Transverse colon (tissue), 4 donors: Measurements from ENCODE around the gene C11orf68.

ENCODE experiments used
- CTCF ChIP-seq, 5 experiments: fragments of 200-600 bp in 3 of 5; fragments of 450-650 bp in 2 of 5; sonication (generic) in 3 of 5; IDR thresholded peaks; 1 replicate in 2 of 5; 2 replicates in 3 of 5; pipeline ENCODE4 v1.5.1; 2016 to 2017; ENCODE audit warnings: antibody characterized with exemption in 5 of 5, inconsistent platforms in 3 of 5, mild to moderate bottlenecking in 2 of 5, moderate library complexity in 1 of 5
- POLR2AphosphoS5 ChIP-seq, 3 donors: sonication (generic); formaldehyde crosslinking; IDR thresholded peaks; one replicate each; pipeline ENCODE4 v1.6.1; 2016; ENCODE audit warnings: antibody characterized with exemption in 3 of 3

- TF ChIP-seq CTCF (IDR thresholded peaks at IDR 0.05) (no peak), POLR2AphosphoS5 (IDR thresholded peaks at IDR 0.05) (no peak)
Observed at GRCh38 chr11:65934014-65934413, 15.2 kb upstream of the C11orf68 start.
